GM19438 (cell line): ENCODE data around the gene KCNJ6.

Source experiments
- ATAC-seq: cut with Tn5 transposase; IDR thresholded peaks from one replicate; pipeline ENCODE4 v1.9.1; 2021; ENCODE audit warnings: low read depth; ENCODE audit not compliant: unreplicated experiment

Gene KCNJ6

DNA sequence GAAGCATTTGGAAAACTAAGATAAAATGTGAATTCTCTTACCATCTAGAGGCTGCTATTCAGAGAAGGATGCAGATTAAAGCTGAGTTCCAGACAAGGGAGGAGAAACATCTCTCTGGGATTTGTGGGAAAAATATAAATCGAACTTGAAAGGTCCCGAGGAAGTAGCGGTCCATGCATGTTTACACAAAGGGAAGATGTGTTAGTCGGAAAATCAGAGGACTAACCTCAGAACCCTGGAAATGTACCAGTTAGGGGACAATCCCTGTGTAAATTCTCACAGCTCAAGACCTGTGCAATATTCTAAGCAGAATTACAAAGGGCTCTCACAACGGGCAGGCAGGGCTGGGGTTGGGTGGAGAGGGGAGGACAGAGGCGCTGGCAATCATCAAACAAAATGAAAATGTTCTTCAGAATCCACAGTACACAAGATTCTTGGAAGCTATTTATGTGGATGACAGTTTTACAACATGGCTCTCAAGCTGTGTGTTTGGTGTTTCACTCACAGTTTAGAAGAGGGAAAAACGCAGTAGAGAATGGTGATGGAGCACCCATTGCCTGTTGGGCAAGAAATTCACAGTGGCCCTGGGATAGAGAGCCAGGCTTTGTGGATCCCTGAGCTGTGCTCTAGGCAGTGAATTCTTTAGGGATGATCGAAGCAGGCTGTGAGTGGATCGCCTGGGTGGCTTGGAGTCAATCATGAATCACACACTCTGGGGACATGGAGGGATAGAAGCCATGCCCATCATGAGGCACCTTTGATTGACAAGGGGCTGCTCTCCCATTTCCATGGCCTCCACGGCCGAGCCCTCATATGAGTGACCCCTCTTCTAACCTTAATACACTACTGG is 47.6 kb downstream of the KCNJ6 start:
- no peak for ATAC-seq

DNA sequence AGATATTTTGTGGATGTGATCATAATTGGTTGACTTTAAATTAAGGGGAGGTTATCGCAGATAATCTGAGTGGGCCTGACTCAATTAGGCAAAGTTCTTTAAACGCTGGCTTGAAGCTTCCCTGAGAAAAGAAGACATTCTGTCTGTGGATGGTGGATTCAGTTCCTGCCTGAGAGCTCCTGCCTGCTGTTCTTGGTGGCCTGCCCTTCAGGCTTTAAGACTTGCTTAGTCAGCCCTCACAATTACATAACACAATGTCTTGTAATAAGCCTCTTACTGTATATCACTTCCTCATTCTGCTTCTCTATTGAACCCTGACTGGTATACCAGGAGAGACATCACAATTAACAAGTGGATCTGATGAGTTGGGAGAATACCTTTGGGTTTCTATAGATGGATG is 50.2 kb downstream of the KCNJ6 start:
- ATAC-seq = no peak

DNA sequence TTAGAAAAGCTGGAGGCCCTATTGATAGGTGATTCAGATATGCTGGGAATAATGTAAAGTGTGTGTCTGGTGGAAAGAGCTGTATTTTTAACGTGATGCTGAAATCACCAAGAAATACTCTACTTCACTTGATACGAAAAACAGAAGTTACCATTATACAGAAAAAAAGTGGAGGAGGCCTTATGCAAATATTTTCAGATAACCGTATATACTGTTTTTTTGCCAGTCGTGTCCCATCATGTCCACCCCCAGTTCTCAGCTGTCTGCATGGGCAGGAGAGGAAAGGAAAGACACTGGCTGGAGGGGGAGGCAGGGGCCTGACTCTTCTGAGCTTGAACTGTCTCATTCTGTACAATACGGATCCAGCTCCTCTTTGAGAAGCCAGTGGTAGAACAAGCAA is 51.1 kb downstream of the KCNJ6 start:
- no peak for ATAC-seq

DNA sequence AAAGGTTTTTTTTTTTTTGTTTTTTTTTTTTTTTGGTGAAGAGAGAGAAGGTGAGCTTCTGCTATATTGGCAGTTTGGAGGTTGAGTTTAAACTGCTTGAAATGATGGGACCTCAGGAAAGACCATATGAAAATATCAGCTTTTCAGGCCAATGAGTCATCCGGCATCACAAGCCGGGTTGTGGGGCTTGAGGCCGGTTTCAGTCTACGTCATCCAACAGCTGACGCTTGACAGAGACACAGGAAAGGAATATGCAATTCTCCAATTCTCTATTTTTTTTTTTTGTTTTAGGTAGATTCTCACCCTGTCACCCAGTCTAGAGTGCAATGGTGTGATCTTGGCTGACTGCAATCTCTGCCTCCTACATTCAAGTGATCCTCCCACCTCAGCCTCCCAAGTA is 52.4 kb downstream of the KCNJ6 start:
- no peak for ATAC-seq

DNA sequence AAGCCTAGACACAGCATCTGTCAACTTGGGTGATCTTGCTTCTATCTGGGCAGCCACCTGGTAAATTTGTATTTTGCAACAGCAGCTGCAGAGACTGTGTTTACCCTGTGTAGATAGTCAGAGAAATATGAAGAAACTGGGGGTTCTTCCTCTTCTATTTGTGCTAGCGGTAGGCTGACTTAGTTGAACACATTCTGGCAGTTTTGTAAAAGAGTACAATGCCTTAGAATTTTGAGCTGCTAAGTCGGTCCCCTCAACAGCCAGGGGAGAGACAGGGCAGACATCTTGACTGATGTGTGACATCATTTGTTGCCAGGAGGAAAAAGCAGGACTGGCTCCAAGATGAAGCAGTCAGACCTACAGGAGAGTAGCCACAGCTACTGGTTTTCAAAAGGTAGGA is 53.7 kb downstream of the KCNJ6 start:
- ATAC-seq = no peak

DNA sequence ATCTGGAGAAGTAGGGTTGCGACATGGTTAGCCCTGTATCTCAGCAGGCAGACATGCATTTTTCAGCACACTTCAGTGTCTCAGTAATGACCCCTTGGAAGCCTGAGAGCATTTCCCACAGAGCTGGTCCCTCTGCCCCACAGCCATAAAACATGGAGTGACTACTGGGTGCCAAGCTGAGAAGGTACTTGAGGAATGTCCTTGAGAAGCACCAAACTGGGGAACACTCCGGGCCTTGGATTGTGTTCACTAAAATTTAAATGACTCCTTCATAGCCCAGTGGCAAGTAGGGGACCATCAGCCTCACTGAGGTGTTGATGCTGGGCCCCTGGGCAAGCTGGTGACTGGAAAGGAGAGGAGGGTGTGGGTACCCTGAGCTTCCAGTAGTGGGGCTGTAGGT is 54.7 kb downstream of the KCNJ6 start:
- no peak for ATAC-seq

DNA sequence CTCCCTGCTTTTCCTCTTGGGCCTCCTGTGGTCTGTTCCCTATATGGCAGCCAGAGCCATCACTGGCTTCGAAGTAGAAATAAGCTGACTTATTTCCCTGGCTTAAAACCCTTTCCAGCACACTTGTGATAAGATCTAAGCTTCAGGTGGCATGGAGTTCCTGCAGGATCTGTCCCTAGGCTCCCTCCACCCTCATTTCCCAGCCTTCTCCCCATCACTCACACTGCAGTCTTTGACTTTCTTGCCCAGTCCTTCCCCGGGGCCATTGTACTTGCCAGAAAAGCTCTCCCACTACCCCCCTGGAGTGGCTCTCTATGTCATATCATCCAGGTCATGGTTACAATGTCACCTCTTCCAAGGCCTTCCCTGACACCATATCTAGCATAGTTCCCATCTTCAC is 55.8 kb downstream of the KCNJ6 start:
- no peak for ATAC-seq

DNA sequence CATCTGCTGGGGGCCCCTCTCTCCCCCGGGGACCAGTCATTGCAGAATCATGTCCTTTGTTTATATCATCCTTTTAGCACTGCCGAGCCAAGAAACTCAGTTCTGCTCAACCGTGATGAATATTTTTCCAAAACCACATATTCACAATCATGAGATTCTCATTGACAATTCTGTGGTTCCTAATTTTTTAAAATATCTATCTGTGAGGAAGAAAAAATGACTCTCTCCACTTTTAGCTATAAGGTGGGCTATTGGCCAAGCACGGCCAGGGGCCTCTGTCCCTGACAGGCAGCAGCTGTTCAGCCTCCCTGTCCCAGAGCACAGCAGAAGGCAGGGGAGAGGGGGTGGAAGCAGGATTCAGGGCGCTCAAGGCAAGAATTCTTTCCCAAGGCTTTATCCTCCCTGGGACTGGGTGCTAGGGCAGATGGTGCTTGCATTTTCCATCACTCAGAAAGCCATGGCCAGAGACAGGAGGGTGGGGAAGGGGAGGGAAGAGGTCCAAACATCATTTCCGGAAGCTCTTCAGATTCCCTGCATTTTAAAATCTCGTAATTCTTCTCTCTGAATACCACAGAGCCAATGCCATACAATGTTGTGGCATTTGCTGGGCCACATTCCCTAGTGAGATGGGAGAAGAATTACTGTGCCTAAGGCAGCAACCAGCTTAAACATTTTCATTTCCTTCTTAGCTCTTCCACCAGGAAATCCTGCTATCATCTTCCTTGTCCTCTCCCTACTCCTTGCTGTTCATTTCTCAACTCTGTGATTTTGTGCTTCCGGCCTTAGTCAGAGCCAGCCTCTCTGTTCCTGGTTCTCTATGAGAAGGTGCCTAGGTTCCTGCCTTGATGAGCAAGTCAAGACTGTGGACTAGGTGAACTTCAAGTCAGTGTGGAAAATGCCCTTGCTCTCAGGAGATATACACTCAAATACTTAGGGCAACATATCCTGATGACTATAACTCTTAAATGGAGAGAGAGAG is 60.3 kb downstream of the KCNJ6 start:
- no peak for ATAC-seq

DNA sequence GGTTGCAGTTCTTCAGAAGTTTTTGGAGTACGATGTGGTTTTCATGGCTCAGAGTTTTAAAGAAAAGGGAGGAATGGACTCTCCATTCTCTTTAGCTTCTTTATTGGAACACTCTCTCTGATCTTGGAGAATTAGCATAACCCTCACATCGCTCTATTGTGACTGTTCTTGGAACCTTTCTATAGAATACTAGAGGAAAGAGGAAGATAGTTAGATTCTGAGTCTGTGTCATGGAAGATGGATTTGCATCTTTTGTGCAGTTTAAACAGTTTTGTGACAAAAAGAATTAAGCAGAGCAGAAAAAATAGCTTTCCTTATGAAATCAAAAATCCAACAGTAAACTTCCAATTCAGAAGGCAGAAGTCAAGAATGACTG is 61.0 kb downstream of the KCNJ6 start:
- ATAC-seq = no peak

DNA sequence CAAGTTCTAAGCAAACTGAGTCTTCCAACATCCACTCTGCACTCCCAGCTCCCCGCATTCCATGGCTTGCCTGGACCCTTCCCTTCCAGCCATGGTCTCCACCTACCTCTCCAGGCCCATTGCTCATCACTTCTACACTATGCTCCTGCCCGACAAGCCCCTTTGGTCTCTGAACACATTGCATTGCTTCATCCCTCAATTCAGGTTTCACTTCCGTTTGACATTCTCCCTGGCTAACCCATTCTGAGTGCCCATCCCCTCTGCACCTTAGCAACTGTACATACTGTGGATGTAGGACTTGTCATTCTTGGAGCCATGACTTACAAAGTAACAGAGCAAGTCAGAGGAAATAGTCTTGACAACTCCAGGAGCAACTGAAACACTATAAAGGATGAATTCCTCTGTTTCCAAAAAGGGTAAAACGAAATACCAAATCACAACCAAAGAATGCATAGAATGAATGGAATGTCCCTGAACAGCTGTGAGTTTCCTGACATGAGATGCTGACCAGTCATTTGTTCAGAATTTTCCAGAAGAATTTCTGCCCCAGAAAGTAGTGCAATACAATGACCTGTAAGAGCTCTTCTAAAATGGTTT is 66.7 kb downstream of the KCNJ6 start:
- ATAC-seq = no peak

DNA sequence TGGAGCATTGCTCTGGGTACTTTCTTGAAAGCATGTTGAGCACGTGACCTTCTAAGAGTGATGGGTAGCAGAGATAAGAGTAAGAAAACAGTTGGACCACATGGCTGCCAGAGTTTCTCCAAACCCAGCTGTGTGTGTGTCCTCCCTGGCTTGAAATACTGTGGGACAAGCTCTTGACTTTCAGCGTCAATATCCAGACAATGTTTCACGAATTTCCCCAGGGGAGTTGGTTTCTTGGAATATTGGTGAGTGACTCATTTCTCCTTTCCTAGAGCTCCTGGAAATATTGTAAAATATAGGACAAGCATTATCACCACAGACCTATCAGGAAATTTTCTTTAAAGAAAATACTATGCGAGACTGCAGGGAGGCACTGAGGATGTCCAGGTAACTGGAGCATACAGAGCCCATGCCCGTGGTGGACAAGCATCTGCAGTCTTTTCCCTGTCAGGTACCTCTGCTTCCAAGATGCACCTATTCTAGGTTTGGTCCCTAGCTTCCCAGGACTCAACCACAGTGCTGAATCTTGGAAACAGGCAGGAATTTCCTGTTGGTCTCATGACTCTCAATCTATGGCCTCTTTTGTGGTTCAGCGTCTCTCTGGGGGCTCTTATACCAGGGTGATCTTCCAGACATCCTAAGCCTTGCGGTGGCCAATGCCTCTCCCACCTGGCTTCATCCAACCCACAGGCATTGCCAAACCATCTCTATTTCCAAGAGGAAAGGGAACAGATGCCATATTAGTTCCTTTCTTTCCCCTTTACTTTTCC is 67.4 kb downstream of the KCNJ6 start:
- no peak for ATAC-seq

DNA sequence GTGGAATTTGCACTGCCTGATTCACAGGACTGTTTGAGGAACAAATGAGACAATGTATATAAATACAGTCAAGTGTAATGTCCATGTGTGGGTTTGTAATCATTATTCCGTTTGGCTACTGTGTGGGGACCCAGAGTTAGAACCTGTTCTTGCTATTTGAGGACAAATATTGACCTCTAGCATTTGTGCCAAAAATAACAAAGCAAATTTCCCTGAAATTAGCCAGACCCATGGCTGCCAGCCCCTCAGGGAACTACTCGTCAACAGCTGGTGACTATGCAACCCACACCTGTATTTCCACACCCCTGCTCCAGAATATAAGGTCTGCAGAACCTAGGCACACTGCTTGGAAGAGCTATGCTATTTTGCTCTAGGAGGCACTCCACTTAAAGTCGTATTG is 70.7 kb downstream of the KCNJ6 start:
- ATAC-seq = no peak

DNA sequence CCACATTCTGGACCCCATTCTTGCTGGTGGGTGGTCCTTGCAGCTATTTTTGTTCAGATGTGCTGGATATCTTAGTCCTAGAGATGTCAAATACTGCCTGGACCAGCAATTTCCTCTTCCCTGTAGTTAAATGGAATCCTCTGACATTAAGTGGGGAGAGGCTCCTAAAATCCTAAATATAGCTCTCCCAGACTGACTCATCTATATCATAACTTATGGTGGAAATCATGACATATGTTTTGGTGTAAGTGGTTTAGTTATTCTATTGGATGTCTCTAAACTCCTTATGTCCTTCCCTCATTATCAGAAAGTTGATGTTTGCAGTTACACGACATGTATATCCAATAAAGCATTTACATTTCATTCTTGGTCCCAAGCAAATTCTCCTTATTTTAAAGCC is 73.1 kb downstream of the KCNJ6 start:
- no peak for ATAC-seq

DNA sequence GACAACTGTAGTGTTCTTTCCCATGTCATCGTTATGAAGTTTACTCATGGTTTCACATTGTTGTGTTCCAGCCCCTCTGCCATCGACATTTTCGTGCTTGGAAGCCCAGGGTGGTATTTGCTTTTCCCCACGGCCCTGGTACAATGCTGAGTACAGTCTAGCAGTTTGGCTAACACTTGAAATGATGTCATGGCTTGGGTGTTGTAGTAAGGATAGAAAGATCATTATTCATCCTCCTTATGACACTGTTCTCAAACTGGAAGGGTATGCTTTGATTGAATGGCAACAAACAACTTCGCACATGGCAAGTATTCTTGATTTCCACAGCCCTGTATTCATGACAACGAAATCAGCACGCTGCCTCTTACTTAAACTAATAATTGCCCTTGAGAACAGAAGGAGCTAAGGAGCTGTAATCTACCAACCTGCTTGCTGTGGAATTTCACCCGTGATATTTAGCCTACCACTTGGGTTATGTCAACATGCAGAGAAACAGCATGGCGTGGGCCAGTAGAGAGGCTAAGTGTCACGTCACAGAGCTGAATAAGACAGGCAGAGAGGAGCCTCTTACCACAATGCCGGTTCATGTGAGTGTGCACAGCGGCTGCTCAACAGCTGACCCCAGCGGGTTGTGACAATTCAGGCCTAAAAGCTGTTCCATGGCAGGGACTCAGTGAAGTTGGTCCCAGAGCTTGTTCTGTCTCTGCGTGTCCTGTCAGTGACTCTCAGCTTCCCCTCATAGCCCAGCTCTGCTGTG is 73.9 kb downstream of the KCNJ6 start:
- ATAC-seq = no peak

DNA sequence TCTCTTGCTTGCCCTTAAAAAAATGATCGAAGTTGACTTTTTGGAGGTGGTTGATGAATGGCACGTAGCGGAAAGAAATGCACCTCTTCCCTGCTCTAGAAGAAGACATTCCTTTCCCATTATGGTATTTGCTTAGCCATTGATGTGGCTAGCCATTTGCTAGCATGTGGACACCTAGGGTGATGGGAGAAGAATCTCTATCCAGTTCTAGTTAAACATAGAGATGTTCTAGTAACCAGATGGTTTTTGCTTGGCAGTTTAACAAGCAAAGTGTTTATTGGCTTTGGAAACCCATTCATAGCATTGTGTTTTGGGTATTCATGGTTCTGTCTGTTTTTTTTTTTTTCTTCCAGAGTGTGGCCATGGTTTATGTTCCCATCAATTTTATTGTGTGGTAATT is 78.9 kb downstream of the KCNJ6 start:
- no peak for ATAC-seq

DNA sequence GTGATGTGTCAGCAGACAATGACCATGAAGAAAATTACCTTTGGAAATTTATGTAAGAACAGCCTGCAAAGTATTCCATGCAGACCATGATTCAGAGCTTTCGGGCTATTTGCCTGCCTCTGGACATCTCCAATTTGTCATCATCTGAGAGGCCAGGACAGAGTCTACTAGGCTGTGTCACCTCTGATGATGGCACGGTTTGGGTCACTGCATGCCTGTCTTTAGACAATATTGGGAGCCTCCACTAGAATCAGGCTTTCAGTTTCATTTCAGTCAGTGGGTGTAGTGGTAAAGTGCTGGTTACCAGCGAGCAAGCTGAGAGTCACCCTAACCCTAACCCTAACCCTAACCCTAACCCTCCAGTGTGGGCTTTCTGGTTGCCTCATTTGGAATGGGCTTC is 80.8 kb downstream of the KCNJ6 start:
- no peak for ATAC-seq

DNA sequence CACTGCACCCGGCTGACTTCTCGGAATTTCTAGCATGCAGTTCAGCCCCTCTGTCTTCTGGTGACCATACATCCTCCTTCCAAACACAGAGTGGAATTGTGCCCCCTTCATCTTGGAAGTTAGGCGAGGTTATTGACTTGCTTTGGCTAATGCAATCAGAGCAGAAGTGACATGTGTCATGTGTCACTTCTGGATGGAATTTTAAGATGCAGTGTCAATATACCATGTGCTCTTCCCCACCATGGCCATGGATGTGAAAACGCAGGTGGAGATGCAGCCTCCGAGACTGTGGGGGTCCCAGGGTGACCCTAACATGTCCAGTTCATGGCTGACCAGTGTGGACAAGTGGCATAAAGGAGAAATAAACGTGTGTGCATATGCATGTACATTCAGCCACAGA is 83.0 kb downstream of the KCNJ6 start:
- no peak for ATAC-seq

DNA sequence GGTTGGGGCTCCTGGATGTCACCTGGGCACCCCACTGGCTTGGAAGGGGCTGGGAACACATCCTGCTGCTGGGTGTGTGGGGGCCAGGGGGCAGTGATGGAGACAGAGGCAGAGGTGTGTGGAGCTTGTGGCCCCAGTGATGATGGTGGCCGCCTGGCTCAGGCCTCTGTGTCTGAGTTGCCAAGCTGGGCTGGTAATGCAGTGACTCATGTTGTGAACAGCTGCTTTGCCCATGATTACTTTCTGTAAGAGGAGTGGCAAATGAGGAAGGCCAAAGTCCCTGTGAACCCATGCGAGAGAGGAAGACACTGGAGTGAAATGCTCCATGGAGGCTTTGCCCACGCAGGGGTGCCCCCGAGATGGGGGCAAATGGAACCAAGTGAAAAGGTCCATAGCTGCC is 86.8 kb downstream of the KCNJ6 start:
- no peak for ATAC-seq

DNA sequence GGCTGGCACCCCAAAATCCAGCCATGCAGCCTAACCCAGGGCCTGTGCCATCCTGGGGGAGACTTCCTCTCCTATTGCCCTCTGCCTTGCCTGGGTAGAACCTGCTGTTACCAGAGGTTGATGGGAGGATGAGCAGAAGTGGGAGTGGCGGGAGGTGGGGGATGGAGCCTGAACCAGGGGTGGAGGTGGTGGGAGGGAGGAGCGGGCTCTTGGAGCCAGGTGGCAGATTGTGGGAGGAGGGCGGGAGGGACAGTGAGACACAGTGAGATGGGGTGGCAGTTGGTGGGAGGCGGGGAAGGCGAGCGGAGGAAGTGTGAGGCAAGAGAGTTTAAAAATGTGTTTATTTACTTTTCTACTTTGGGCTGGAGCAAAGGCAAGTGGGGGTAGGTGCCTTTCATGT is 87.3 kb downstream of the KCNJ6 start:
- ATAC-seq = no peak

DNA sequence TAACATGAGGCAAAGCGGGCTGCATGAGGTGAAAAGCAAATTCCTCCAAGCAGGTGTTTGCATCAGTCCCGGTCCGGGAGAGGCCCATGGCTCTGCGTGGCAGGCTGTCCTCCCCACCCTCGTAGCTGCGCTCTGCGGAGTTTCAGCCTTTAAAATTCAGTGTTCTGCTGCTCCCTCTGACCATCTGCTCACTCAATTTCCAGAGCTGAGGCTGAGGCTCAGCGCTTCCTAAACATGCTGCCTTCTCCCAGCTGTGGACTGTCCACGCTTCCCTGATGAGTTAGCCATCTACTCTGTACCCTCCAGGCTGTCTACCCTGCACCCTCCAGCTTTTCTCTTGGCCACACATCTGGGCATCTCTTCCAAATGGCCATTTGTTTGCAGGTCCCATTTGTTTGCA is 87.7 kb downstream of the KCNJ6 start:
- ATAC-seq = no peak
